ENCODE measurements around the gene MYOCD.

MYOCD gene

GRCh38 chr17:12739500-12739899 lies 73.8 kb downstream of the MYOCD start:
- ChIA-PET POLR2A (no interaction called here), CTCF (interaction anchor here (0.6 to 1.6 kb wide), 4 partner anchors 9 to 559 kb away, joined by 3 to 6 read pairs (median 3); no protein-coding TSS in a partner anchor)
- no peak overlapping the region for H3K27ac ChIP-seq (ENCODE audit: extremely low read depth, low read depth, low read length)
- H3K36me3 ChIP-seq (ENCODE audit: control insufficient read depth in 2 of 2, insufficient read depth in 1 of 2, low read length in 2 of 2): no peaks in the 10 kb centered on the region
- H3K4me3 ChIP-seq (ENCODE audit: low read depth, low read length): no peak overlapping the region
- H3K4me1 ChIP-seq (ENCODE audit: control insufficient read depth, insufficient read depth, low read length): peaks cover 2% of the 10 kb centered on the region; the same call in 1 of the 2 replicates
- H3K9me3 ChIP-seq (ENCODE audit: control insufficient read depth, insufficient read depth, low read depth, low read length): no peaks in the 10 kb centered on the region
- TF ChIP-seq BCL11A (tag by site-specific recombination; IDR thresholded peaks at IDR 0.05; ENCODE audit: low read depth): no peak
- TF ChIP-seq RBAK (tag by site-specific recombination; IDR thresholded peaks at IDR 0.05): no peak
- TF ChIP-seq ZNF530 (tag by site-specific recombination; IDR thresholded peaks at IDR 0.05; ENCODE audit: low read depth): no peak
- TF ChIP-seq ZNF292 (tag by site-specific recombination; IDR thresholded peaks at IDR 0.05; ENCODE audit: borderline replicate concordance, low read depth): no peak
- no peak for TF ChIP-seq IKZF3 (tag by site-specific recombination; IDR thresholded peaks at IDR 0.05)
- no peak for TF ChIP-seq CTCF (tag by site-specific recombination; IDR thresholded peaks at IDR 0.05)
- TF ChIP-seq ZBTB26 (tag by site-specific recombination; optimal IDR thresholded peaks at IDR 0.05): no peak
- TF ChIP-seq ZNF791 (tag by site-specific recombination; IDR thresholded peaks at IDR 0.05): no peak
- no peak for TF ChIP-seq ZNF23 (tag by site-specific recombination; IDR thresholded peaks at IDR 0.05; ENCODE audit: borderline replicate concordance)
- TF ChIP-seq YY2 (tag by site-specific recombination; IDR thresholded peaks at IDR 0.05): no peak
- TF ChIP-seq SCRT2 (tag by site-specific recombination; IDR thresholded peaks at IDR 0.05): no peak
- no peak for TF ChIP-seq ZNF157 (tag by site-specific recombination; IDR thresholded peaks at IDR 0.05)
- no peak for TF ChIP-seq TRIM28 (IDR thresholded peaks at IDR 0.05; ENCODE audit: borderline replicate concordance, low read length)
- TF ChIP-seq ZNF660 (tag by site-specific recombination; IDR thresholded peaks at IDR 0.05): no peak
- no peak for TF ChIP-seq ZNF513 (tag by site-specific recombination; IDR thresholded peaks at IDR 0.05)
- no peak for TF ChIP-seq ZNF610 (tag by site-specific recombination; IDR thresholded peaks at IDR 0.05; ENCODE audit: borderline replicate concordance)
- no peak for TF ChIP-seq ZNF830 (tag by site-specific recombination; IDR thresholded peaks at IDR 0.05; ENCODE audit: low read depth)
- no peak for TF ChIP-seq PRDM1 (tag by site-specific recombination; IDR thresholded peaks at IDR 0.05)

- Histone ChIP-seq H3K27ac (ENCODE audit: extremely low read depth, low read depth, low read length) (no peak overlapping the region), H3K36me3 (ENCODE audit: control insufficient read depth in 2 of 2, insufficient read depth in 1 of 2, low read length in 2 of 2) (no peaks in the 10 kb centered on the region), H3K9me3 (ENCODE audit: control insufficient read depth, insufficient read depth, low read depth, low read length) (no peaks in the 10 kb centered on the region), H3K4me1 (ENCODE audit: control insufficient read depth, insufficient read depth, low read length) (peaks cover 2% of the 10 kb centered on the region; the same call in 1 of the 2 replicates), H3K4me3 (ENCODE audit: low read depth, low read length) (no peak overlapping the region)
- POLR2A ChIA-PET: interaction anchor here (0.6 to 1.2 kb wide), 2 partner anchors 154 to 275 kb away, joined by 4 to 7 read pairs; partner anchors contain the start of gene ELAC2
- CTCF ChIA-PET: interaction anchor here (0.8 to 3.0 kb wide), 13 partner anchors 8 to 562 kb away, joined by 4 to 30 read pairs (median 13); no protein-coding TSS in a partner anchor
- TF ChIP-seq ZNF658 (tag by site-specific recombination; IDR thresholded peaks at IDR 0.05) (no peak), CTCF (tag by site-specific recombination; IDR thresholded peaks at IDR 0.05) (no peak), ZSCAN23 (tag by site-specific recombination; IDR thresholded peaks at IDR 0.05) (no peak), ZNF626 (tag by site-specific recombination; IDR thresholded peaks at IDR 0.05) (no peak), ZNF362 (tag by site-specific recombination; IDR thresholded peaks at IDR 0.05) (no peak), ZNF521 (tag by site-specific recombination; IDR thresholded peaks at IDR 0.05) (no peak), ZNF354C (tag by site-specific recombination; IDR thresholded peaks at IDR 0.05; ENCODE audit: borderline replicate concordance, low read depth) (no peak), ZNF560 (tag by site-specific recombination; IDR thresholded peaks at IDR 0.05; ENCODE audit: borderline replicate concordance) (no peak), ZNF623 (tag by site-specific recombination; IDR thresholded peaks at IDR 0.05) (no peak), ZNF558 (tag by site-specific recombination; IDR thresholded peaks at IDR 0.05) (no peak), ZFP69B (tag by site-specific recombination; IDR thresholded peaks at IDR 0.05) (no peak), ZSCAN30 (tag by site-specific recombination; IDR thresholded peaks at IDR 0.05) (no peak), ZNF341 (tag by site-specific recombination; IDR thresholded peaks at IDR 0.05; ENCODE audit: low read depth) (no peak)
These were observed 77.4 kb downstream of the MYOCD start for GRCh38 chr17:12743046-12743445.
